Keratinocyte (primary cell): ENCODE results near the gene FANCI. TPM values are rescaled to one million over a fixed set of nuclear protein-coding genes. Genes with fewer than 3 reads are reported as not detected.

Source experiments
- DNase-seq: peaks from one replicate; pipeline ENCODE4 v3.0.0-alpha.2; 2011; ENCODE audit warnings: low read depth, missing footprints, low spot score
- FAIRE-seq: peaks from 2 replicates; lab custom pipeline; 2011; peaks lifted over from hg19 to GRCh38; lab: Jason Lieb, UNC
- H2AFZ ChIP-seq: 2 replicates; pipeline ENCODE4 v1.6.0; 2012; ENCODE audit warnings: low read length, control low read depth, inconsistent platforms; ENCODE audit not compliant: control insufficient read depth
- H3K27ac ChIP-seq: 2 replicates; pipeline ENCODE4 v1.5.1; 2011; ENCODE audit warnings: low read length; ENCODE audit not compliant: control insufficient read depth, insufficient read depth
- H3K27me3 ChIP-seq: 3 replicates; pipeline ENCODE4 v1.6.0; 2011; ENCODE audit warnings: low read length; ENCODE audit not compliant: control insufficient read depth, insufficient read depth; ENCODE audit errors: extremely low read depth
- H3K36me3 ChIP-seq, 2 experiments: 2 replicates in 1 of 2; 3 replicates in 1 of 2; pipeline ENCODE4 v1.5.1; 2011; ENCODE audit warnings: low read length in 2 of 2, mild to moderate bottlenecking in 1 of 2; ENCODE audit not compliant: control insufficient read depth in 2 of 2, insufficient read depth in 2 of 2; ENCODE audit errors: extremely low read depth in 1 of 2
- H3K4me1 ChIP-seq: 3 replicates; pipeline ENCODE4 v1.5.1; 2011; ENCODE audit warnings: low read length; ENCODE audit not compliant: control insufficient read depth, insufficient read depth; ENCODE audit errors: extremely low read depth
- H3K4me2 ChIP-seq: 3 replicates; pipeline ENCODE4 v1.6.0; 2011; ENCODE audit warnings: low read depth, low read length; ENCODE audit not compliant: control insufficient read depth, insufficient read depth; ENCODE audit errors: extremely low read depth
- H3K4me3 ChIP-seq, 3 experiments: fragments of 200-600 bp in 1 of 3; sonication (generic) in 1 of 3; 2 replicates in 2 of 3; 3 replicates in 1 of 3; pipeline ENCODE4 v1.5.1; 2011 to 2016; ENCODE audit warnings: low read length in 3 of 3, mild to moderate bottlenecking in 3 of 3, control low read depth in 2 of 3, inconsistent platforms in 1 of 3, low read depth in 1 of 3, mixed read lengths in 1 of 3, mixed run types in 1 of 3, moderate library complexity in 1 of 3; ENCODE audit not compliant: control insufficient read depth in 2 of 3, insufficient read depth in 2 of 3; ENCODE audit errors: extremely low read depth in 1 of 3
- H3K79me2 ChIP-seq: 2 replicates; pipeline ENCODE4 v1.6.0; 2012; ENCODE audit warnings: low read length; ENCODE audit not compliant: control insufficient read depth, insufficient read depth
- H3K9ac ChIP-seq: 3 replicates; pipeline ENCODE4 v1.6.0; 2011; ENCODE audit warnings: low read length; ENCODE audit not compliant: control insufficient read depth, insufficient read depth; ENCODE audit errors: extremely low read depth
- H3K9me1 ChIP-seq: 3 replicates; pipeline ENCODE4 v1.6.0; 2011; ENCODE audit warnings: low read length; ENCODE audit not compliant: control insufficient read depth, insufficient read depth; ENCODE audit errors: extremely low read depth
- H3K9me3 ChIP-seq: 2 replicates; pipeline ENCODE4 v1.5.1; 2012; ENCODE audit warnings: low read depth, low read length; ENCODE audit not compliant: control insufficient read depth
- H4K20me1 ChIP-seq: 3 replicates; pipeline ENCODE4 v1.6.0; 2011; ENCODE audit warnings: low read length; ENCODE audit not compliant: control insufficient read depth, insufficient read depth; ENCODE audit errors: extremely low read depth
- CTCF ChIP-seq, 3 experiments: IDR thresholded peaks in 1 of 3; conservative IDR thresholded peaks in 1 of 3; optimal IDR thresholded peaks in 1 of 3; 2 replicates in 2 of 3; 3 replicates in 1 of 3; pipeline versions ENCODE3 to v1.5.1; 2011; ENCODE audit warnings: low read length in 3 of 3, mild to moderate bottlenecking in 3 of 3, moderate library complexity in 2 of 3, control low read depth in 1 of 3, inconsistent platforms in 1 of 3; ENCODE audit not compliant: insufficient read depth in 2 of 3; ENCODE audit errors: extremely low read depth in 1 of 3
- EZH2 ChIP-seq: IDR thresholded peaks from one replicate; pipeline ENCODE4 v1.6.1; 2012; ENCODE audit warnings: inconsistent platforms, mild to moderate bottlenecking, low read length, moderate library complexity
- dilution Hi-C: fragments of 300-500 bp; cut with MboI; formaldehyde crosslinking; loops from one replicate; pipeline ENCODE4 v1.7.0; 2020; ENCODE audit warnings: low sequenced_read_pairs; ENCODE audit not compliant: extremely low pct_ligation_motif_present
- polyA plus RNA-seq, 5 experiments: library from polyadenylated mRNA; depleted of rRNA in 3 of 5; stranded (reverse) in 3 of 5; stranded (forward) in 1 of 5; unstranded in 1 of 5; fragments of >200 nt; gene quantifications; 1 replicate in 1 of 5; 2 replicates in 3 of 5; 3 replicates in 1 of 5; pipeline versions ENCODE4 v1.2.1 to v1.2.3, GENCODE V29; 2011 to 2012; ENCODE audit warnings: missing spikeins in 2 of 5, low read depth in 1 of 5, low replicate concordance in 1 of 5

FANCI gene
- polyA plus RNA-seq, 1 donor (not counting 4 experiments of a cell fraction or from before 2014, with no cell fraction given) = 21.8 TPM

- TF ChIP-seq EZH2 (no peak), CTCF (optimal IDR thresholded peaks at IDR 0.05 in 1 of 3, IDR thresholded peaks at IDR 0.05 in 1 of 3, conservative IDR thresholded peaks at IDR 0.05 in 1 of 3; ENCODE audit: extremely low read depth in 1 of 3, insufficient read depth in 2 of 3, low read length in 3 of 3) (no peak)
- no peaks in the 10 kb centered on the region for H3K27me3 ChIP-seq
- dilution Hi-C loops = no loop called here
- FAIRE-seq = no peak
- no peaks in the 10 kb centered on the region for H4K20me1 ChIP-seq
- H3K27ac ChIP-seq = no peak overlapping the region
- H3K79me2 ChIP-seq = no peaks in the 10 kb centered on the region
- no peak for DNase-seq
- H3K4me2 ChIP-seq = no peak overlapping the region
- peaks cover 1 to 27% of the 10 kb centered on the region in 2 experiments for H3K36me3 ChIP-seq
- no peak overlapping the region for H3K4me3 ChIP-seq
- H3K9ac ChIP-seq = no peak overlapping the region
- H3K9me1 ChIP-seq = no peaks in the 10 kb centered on the region
- H2AFZ ChIP-seq = no peak overlapping the region
- no peaks in the 10 kb centered on the region for H3K4me1 ChIP-seq
- H3K9me3 ChIP-seq = no peaks in the 10 kb centered on the region
These were observed 61.6 kb downstream of the FANCI start for GRCh38 chr15:89305395-89305794.

GRCh38 chr15:89307046-89307587 lies 63.3 kb downstream of the FANCI start:
- Histone ChIP-seq H3K9me1 (no peaks in the 10 kb centered on the region), H3K36me3 (peaks cover 1 to 21% of the 10 kb centered on the region in 2 experiments), H3K4me3 (no peak overlapping the region), H3K27me3 (no peaks in the 10 kb centered on the region), H4K20me1 (no peaks in the 10 kb centered on the region), H2AFZ (no peak overlapping the region), H3K79me2 (no peaks in the 10 kb centered on the region), H3K9me3 (no peaks in the 10 kb centered on the region), H3K4me1 (no peaks in the 10 kb centered on the region), H3K27ac (no peak overlapping the region), H3K9ac (no peak overlapping the region), H3K4me2 (no peak overlapping the region)
- dilution Hi-C loops = no loop called here
- TF ChIP-seq EZH2 (no peak), CTCF (optimal IDR thresholded peaks at IDR 0.05 in 1 of 3, IDR thresholded peaks at IDR 0.05 in 1 of 3, conservative IDR thresholded peaks at IDR 0.05 in 1 of 3; ENCODE audit: extremely low read depth in 1 of 3, insufficient read depth in 2 of 3, low read length in 3 of 3) (no peak)
- no peak for DNase-seq
- FAIRE-seq = no peak
